ENCODE data around the gene TMSB4X.

GRCh38 chrX:12989461-12989860 is 14.6 kb downstream of the TMSB4X start:
- TF ChIP-seq CTCF (conservative IDR thresholded peaks at IDR 0.05; ENCODE audit: low read length) (no peak), EZH2phosphoT487 (IDR thresholded peaks at IDR 0.05; ENCODE audit: borderline replicate concordance, low read depth, low read length) (no peak)

All from OCI-LY7 (cell line).